MCF 10A (cell line): Measurements from ENCODE around the gene CCM2. TPM values are rescaled to one million over a fixed set of nuclear protein-coding genes. Genes with fewer than 3 reads are reported as not detected.

Experiments
- BruUV-seq: library from RNA; stranded (reverse); fragments of 400-500 nt; replicated peaks from 2 replicates; lab custom pipeline; 2021; lab: Mats Ljungman, UMichigan
- CTCF ChIA-PET: fragments of 300-600 bp; sonication (Branson Sonifier 250); formaldehyde crosslinking; extraction: SDS; loops from one replicate; lab custom pipeline; 2021; ENCODE audit warnings: antibody characterized with exemption, inconsistent platforms; lab: Yijun Ruan, JAX
- POLR2A ChIA-PET: fragments of 300-600, 350-650 bp; sonication (Branson Sonifier 250); formaldehyde crosslinking; extraction: SDS; loops from one replicate; lab custom pipeline; 2020; ENCODE audit warnings: antibody characterized with exemption, inconsistent platforms; lab: Yijun Ruan, JAX
- DNase-seq: peaks from one replicate; pipeline ENCODE4 v3.0.0-alpha.2; 2018; ENCODE audit not compliant: unreplicated experiment
- H3K27ac Mint-ChIP-seq: one replicate; pipeline ENCODE4 v1.8.0; 2022; ENCODE audit warnings: mild to moderate bottlenecking, low read depth, mixed read lengths; ENCODE audit not compliant: unreplicated experiment
- H3K27me3 Mint-ChIP-seq: one replicate; pipeline ENCODE4 v1.8.0; 2022; ENCODE audit warnings: mixed read lengths; ENCODE audit not compliant: insufficient read depth, unreplicated experiment
- H3K36me3 Mint-ChIP-seq: one replicate; pipeline ENCODE4 v1.8.0; 2022; ENCODE audit warnings: mild to moderate bottlenecking, moderate library complexity, mixed read lengths; ENCODE audit not compliant: insufficient read depth, unreplicated experiment
- H3K4me1 Mint-ChIP-seq: one replicate; pipeline ENCODE4 v1.8.0; 2022; ENCODE audit warnings: mixed read lengths; ENCODE audit not compliant: insufficient read depth, unreplicated experiment
- H3K4me3 Mint-ChIP-seq: one replicate; pipeline ENCODE4 v1.8.0; 2022; ENCODE audit warnings: mild to moderate bottlenecking, moderate library complexity, mixed read lengths; ENCODE audit not compliant: unreplicated experiment
- H3K9me3 Mint-ChIP-seq: one replicate; pipeline ENCODE4 v1.8.0; 2022; ENCODE audit warnings: mixed read lengths; ENCODE audit not compliant: unreplicated experiment
- intact Hi-C: fragments of 100-400 bp; cut with micrococcal nuclease; formaldehyde crosslinking; loops from 2 replicates; pipeline ENCODE4 v1.14.1; 2022
- total RNA-seq: library from RNA; stranded (reverse); gene quantifications from 2 replicates; pipeline ENCODE4 v1.2.3, GENCODE V29; 2022
- TF ChIP-seq, protein P1 (sequence below): fragments of 200-600 bp; IDR thresholded peaks from one replicate; pipeline ENCODE4 v1.8.0; 2022; ENCODE audit warnings: antibody characterized with exemption, mild to moderate bottlenecking; ENCODE audit not compliant: unreplicated experiment

The CCM2 gene
- total RNA-seq, 1 experiment from 2014 or later: 36.2 TPM

GRCh38 chr7:44961844-44962482 is 38.0 kb upstream of the CCM2 start:
- no peaks in the 10 kb centered on the region for H3K9me3 Mint-ChIP-seq
- peaks cover 18% of the 10 kb centered on the region for H3K4me1 Mint-ChIP-seq
- TF ChIP-seq, protein P1, sequence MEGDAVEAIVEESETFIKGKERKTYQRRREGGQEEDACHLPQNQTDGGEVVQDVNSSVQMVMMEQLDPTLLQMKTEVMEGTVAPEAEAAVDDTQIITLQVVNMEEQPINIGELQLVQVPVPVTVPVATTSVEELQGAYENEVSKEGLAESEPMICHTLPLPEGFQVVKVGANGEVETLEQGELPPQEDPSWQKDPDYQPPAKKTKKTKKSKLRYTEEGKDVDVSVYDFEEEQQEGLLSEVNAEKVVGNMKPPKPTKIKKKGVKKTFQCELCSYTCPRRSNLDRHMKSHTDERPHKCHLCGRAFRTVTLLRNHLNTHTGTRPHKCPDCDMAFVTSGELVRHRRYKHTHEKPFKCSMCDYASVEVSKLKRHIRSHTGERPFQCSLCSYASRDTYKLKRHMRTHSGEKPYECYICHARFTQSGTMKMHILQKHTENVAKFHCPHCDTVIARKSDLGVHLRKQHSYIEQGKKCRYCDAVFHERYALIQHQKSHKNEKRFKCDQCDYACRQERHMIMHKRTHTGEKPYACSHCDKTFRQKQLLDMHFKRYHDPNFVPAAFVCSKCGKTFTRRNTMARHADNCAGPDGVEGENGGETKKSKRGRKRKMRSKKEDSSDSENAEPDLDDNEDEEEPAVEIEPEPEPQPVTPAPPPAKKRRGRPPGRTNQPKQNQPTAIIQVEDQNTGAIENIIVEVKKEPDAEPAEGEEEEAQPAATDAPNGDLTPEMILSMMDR: no peak
- no peak overlapping the region for H3K27ac Mint-ChIP-seq
- H3K27me3 Mint-ChIP-seq: no peaks in the 10 kb centered on the region
- POLR2A ChIA-PET: interaction anchor here (0.9 to 1.3 kb wide), 2 partner anchors 10 to 24 kb away, joined by 3 read pairs; no protein-coding TSS in a partner anchor
- intact Hi-C loops: no loop called here
- no peak overlapping the region for H3K4me3 Mint-ChIP-seq
- no TSS peak for BruUV-seq
- H3K36me3 Mint-ChIP-seq: no peaks in the 10 kb centered on the region
- DNase-seq: no peak
- CTCF ChIA-PET: interaction anchor here (0.5 to 0.6 kb wide), 3 partner anchors 28 to 693 kb away, joined by 3 to 4 read pairs (median 4); no protein-coding TSS in a partner anchor

GRCh38 chr7:44962483-44963251 is 37.3 kb upstream of the CCM2 start:
- CTCF ChIA-PET: interaction anchor here (0.5 to 0.6 kb wide), 3 partner anchors 27 to 692 kb away, joined by 3 to 4 read pairs (median 4); no protein-coding TSS in a partner anchor
- Mint-ChIP-seq H3K4me1 (peaks cover 18% of the 10 kb centered on the region), H3K4me3 (no peak overlapping the region), H3K27ac (no peak overlapping the region), H3K9me3 (no peaks in the 10 kb centered on the region), H3K27me3 (no peaks in the 10 kb centered on the region), H3K36me3 (no peaks in the 10 kb centered on the region)
- POLR2A ChIA-PET: interaction anchor here (0.9 to 1.3 kb wide), 2 partner anchors 9 to 23 kb away, joined by 3 read pairs; no protein-coding TSS in a partner anchor
- no peak for DNase-seq
- TF ChIP-seq, protein P1: no peak
- intact Hi-C loops: no loop called here
- BruUV-seq: no TSS peak

- ChIA-PET POLR2A (interaction anchor here (0.6 to 1.1 kb wide), 2 partner anchors 16 to 78 kb away, joined by 3 read pairs; partner anchors contain the start of gene PURB), CTCF (interaction anchor here (1.2 to 2.5 kb wide), 3 partner anchors 43 to 109 kb away, joined by 3 to 16 read pairs (median 4); no protein-coding TSS in a partner anchor)
- no peak for DNase-seq
- no TSS peak for BruUV-seq
- Mint-ChIP-seq H3K27me3 (no peaks in the 10 kb centered on the region), H3K4me1 (peaks cover 18% of the 10 kb centered on the region), H3K4me3 (no peak overlapping the region), H3K9me3 (no peaks in the 10 kb centered on the region), H3K27ac (no peak overlapping the region), H3K36me3 (no peaks in the 10 kb centered on the region)
- TF ChIP-seq, protein P1: no peak
- intact Hi-C loops: no loop called here
Measured at GRCh38 chr7:44963364-44964290, 36.4 kb upstream of the CCM2 start.
